ENCODE data around the gene LIN54. TPM values are rescaled to one million over a fixed set of nuclear protein-coding genes. Genes with fewer than 3 reads are reported as not detected.
"Not testable (repeated sequence)": the region's sequence is repeated elsewhere in the genome, so short reads cannot be mapped to it uniquely, and the experiment has no call there.

Gene LIN54
- total and polyA plus RNA-seq, 2 donors (not counting 1 experiment from before 2014, with no cell fraction given) = 13.3 to 15.2 TPM

DNA sequence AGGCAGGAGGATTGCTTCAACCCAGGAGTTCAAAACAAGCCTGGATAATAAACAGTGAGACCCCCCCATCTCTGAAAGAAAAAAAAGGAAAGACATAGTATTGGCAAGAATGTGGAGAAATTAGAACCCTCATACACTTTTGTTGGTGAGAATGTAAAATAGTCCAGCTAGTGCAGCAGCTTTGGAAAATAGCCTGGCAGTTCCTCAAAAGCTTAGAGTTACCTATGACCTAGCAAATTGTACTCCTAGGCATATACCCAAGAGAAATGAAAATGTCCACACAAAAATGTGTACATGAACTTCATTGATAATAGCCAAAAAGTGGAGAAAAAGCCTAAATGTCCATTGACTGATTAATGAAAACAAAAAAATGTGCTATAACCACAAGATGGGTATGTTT is 88.8 kb downstream of the LIN54 start:
- Histone ChIP-seq H2AFZ (ENCODE audit: low read length) (no peak overlapping the region), H4K20me1 (ENCODE audit: control insufficient read depth, extremely low read depth, insufficient read depth, low read length) (no peaks in the 10 kb centered on the region), H3K27ac (ENCODE audit: insufficient read depth, low read length) (no peak overlapping the region), H3K79me2 (ENCODE audit: control insufficient read depth, insufficient read depth, low read length) (no peaks in the 10 kb centered on the region), H3K27me3 (ENCODE audit: control insufficient read depth, insufficient read depth, low read length) (no peaks in the 10 kb centered on the region), H3K36me3 (ENCODE audit: control insufficient read depth, insufficient read depth, low read length) (no peaks in the 10 kb centered on the region), H3K4me1 (ENCODE audit: control insufficient read depth, extremely low read depth, insufficient read depth, low read length) (no peaks in the 10 kb centered on the region), H3K9ac (ENCODE audit: insufficient read depth, low read length) (no peak overlapping the region), H3K4me3 (replicated peaks in 1 of 4; ENCODE audit: control extremely low read depth in 1 of 4, insufficient read depth in 1 of 4, low read depth in 3 of 4, low read length in 4 of 4) (no peak overlapping the region), H3K4me2 (ENCODE audit: extremely low read depth, insufficient read depth, low read length) (no peak overlapping the region), H3K9me3 (ENCODE audit: control insufficient read depth, insufficient read depth, low read depth, low read length) (no peaks in the 10 kb centered on the region)
- DNase-seq (ENCODE audit: low read depth in 2 of 2) = no peak
- TF ChIP-seq EZH2 (IDR thresholded peaks at IDR 0.05; ENCODE audit: low read length, missing control alignments) = no peak
- TF ChIP-seq, protein P1, sequence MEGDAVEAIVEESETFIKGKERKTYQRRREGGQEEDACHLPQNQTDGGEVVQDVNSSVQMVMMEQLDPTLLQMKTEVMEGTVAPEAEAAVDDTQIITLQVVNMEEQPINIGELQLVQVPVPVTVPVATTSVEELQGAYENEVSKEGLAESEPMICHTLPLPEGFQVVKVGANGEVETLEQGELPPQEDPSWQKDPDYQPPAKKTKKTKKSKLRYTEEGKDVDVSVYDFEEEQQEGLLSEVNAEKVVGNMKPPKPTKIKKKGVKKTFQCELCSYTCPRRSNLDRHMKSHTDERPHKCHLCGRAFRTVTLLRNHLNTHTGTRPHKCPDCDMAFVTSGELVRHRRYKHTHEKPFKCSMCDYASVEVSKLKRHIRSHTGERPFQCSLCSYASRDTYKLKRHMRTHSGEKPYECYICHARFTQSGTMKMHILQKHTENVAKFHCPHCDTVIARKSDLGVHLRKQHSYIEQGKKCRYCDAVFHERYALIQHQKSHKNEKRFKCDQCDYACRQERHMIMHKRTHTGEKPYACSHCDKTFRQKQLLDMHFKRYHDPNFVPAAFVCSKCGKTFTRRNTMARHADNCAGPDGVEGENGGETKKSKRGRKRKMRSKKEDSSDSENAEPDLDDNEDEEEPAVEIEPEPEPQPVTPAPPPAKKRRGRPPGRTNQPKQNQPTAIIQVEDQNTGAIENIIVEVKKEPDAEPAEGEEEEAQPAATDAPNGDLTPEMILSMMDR (conservative IDR thresholded peaks at IDR 0.05 in 1 of 2, IDR thresholded peaks at IDR 0.05 in 1 of 2; ENCODE audit: low read depth in 1 of 2, low read length in 2 of 2) = no peak

DNA sequence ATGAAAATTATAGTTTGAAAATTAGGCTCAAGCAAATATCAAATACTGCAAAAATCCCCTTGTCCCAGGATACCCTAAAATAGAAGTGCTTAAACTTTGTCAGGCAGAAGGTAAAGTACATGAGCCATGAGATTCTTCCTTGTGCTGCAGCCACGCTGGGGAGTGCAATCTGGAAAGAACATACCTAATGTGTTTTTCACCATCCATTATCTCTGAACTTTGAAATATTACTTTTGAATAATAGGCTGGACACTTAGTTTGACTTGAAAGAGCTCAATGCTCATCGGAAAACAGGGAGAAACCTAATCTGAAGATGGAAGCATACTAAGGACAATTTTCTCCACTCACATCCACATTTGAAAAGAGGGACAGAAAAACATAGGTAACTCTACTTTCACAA is 91.2 kb downstream of the LIN54 start:
- no peak for DNase-seq (ENCODE audit: low read depth in 2 of 2)
- Histone ChIP-seq H3K79me2 (ENCODE audit: control insufficient read depth, insufficient read depth, low read length) (no peaks in the 10 kb centered on the region), H3K27me3 (ENCODE audit: control insufficient read depth, insufficient read depth, low read length) (no peaks in the 10 kb centered on the region), H3K36me3 (ENCODE audit: control insufficient read depth, insufficient read depth, low read length) (no peaks in the 10 kb centered on the region), H3K9me3 (ENCODE audit: control insufficient read depth, insufficient read depth, low read depth, low read length) (no peaks in the 10 kb centered on the region), H2AFZ (ENCODE audit: low read length) (no peak overlapping the region), H3K4me3 (replicated peaks in 1 of 4; ENCODE audit: control extremely low read depth in 1 of 4, insufficient read depth in 1 of 4, low read depth in 3 of 4, low read length in 4 of 4) (no peak overlapping the region), H3K4me2 (ENCODE audit: extremely low read depth, insufficient read depth, low read length) (no peak overlapping the region), H4K20me1 (ENCODE audit: control insufficient read depth, extremely low read depth, insufficient read depth, low read length) (no peaks in the 10 kb centered on the region), H3K27ac (ENCODE audit: insufficient read depth, low read length) (no peak overlapping the region), H3K9ac (ENCODE audit: insufficient read depth, low read length) (no peak overlapping the region), H3K4me1 (ENCODE audit: control insufficient read depth, extremely low read depth, insufficient read depth, low read length) (no peaks in the 10 kb centered on the region)
- TF ChIP-seq, protein P1 (conservative IDR thresholded peaks at IDR 0.05 in 1 of 2, IDR thresholded peaks at IDR 0.05 in 1 of 2; ENCODE audit: low read depth in 1 of 2, low read length in 2 of 2) = no peak
- no peak for TF ChIP-seq EZH2 (IDR thresholded peaks at IDR 0.05; ENCODE audit: low read length, missing control alignments)

DNA sequence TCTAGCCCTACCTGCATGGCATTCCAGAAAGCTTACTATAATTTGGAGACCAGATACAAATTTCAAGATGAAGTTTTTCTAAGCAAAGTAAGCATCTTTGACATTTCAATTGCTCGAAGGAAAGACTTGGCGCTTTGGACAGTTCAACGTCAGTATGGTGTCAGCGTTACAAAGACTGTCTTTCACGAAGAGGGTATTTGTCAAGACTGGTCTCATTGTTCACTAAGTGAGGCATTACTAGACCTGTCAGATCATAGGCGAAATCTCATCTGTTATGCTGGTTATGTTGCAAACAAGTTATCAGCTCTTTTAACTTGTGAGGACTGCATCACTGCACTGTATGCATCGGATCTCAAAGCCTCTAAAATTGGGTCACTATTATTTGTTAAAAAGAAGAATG is 92.5 kb downstream of the LIN54 start:
- DNase-seq (ENCODE audit: low read depth in 2 of 2) = no peak
- no peak overlapping the region for H2AFZ ChIP-seq (ENCODE audit: low read length)
- no peaks in the 10 kb centered on the region for H3K4me1 ChIP-seq (ENCODE audit: control insufficient read depth, extremely low read depth, insufficient read depth, low read length)
- H3K9ac ChIP-seq (ENCODE audit: insufficient read depth, low read length) = no peak overlapping the region
- no peak overlapping the region for H3K4me3 ChIP-seq (replicated peaks in 1 of 4; ENCODE audit: control extremely low read depth in 1 of 4, insufficient read depth in 1 of 4, low read depth in 3 of 4, low read length in 4 of 4)
- no peak overlapping the region for H3K27ac ChIP-seq (ENCODE audit: insufficient read depth, low read length)
- H3K79me2 ChIP-seq (ENCODE audit: control insufficient read depth, insufficient read depth, low read length) = no peaks in the 10 kb centered on the region
- no peaks in the 10 kb centered on the region for H3K27me3 ChIP-seq (ENCODE audit: control insufficient read depth, insufficient read depth, low read length)
- no peaks in the 10 kb centered on the region for H3K36me3 ChIP-seq (ENCODE audit: control insufficient read depth, insufficient read depth, low read length)
- no peaks in the 10 kb centered on the region for H3K9me3 ChIP-seq (ENCODE audit: control insufficient read depth, insufficient read depth, low read depth, low read length)
- H3K4me2 ChIP-seq (ENCODE audit: extremely low read depth, insufficient read depth, low read length) = no peak overlapping the region
- no peak for TF ChIP-seq EZH2 (IDR thresholded peaks at IDR 0.05; ENCODE audit: low read length, missing control alignments)
- TF ChIP-seq, protein P1 (conservative IDR thresholded peaks at IDR 0.05 in 1 of 2, IDR thresholded peaks at IDR 0.05 in 1 of 2; ENCODE audit: low read depth in 1 of 2, low read length in 2 of 2) = no peak
- no peaks in the 10 kb centered on the region for H4K20me1 ChIP-seq (ENCODE audit: control insufficient read depth, extremely low read depth, insufficient read depth, low read length)

DNA sequence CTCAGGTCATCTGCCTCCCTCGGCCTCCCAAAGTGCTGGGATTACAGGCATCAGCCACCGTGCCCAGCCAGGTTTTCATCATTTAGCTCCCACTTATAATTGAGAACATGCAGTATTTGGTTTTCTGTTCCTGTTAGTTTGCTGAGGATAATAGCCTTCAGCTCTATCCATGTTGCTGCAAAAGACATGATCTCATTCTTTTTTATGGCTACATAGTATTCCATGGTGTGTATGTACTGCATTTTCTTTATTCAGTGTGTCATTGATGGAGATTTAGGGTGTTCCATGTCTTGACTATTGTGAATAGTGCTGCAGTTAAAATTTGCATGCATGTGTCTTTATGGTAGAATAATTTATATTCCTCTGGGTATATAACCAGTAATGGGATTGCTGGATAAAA is 96.7 kb downstream of the LIN54 start:
- not testable (repeated sequence) for H3K4me2 ChIP-seq (ENCODE audit: extremely low read depth, insufficient read depth, low read length); H3K79me2 ChIP-seq (ENCODE audit: control insufficient read depth, insufficient read depth, low read length); H3K9me3 ChIP-seq (ENCODE audit: control insufficient read depth, insufficient read depth, low read depth, low read length); H3K9ac ChIP-seq (ENCODE audit: insufficient read depth, low read length); H3K36me3 ChIP-seq (ENCODE audit: control insufficient read depth, insufficient read depth, low read length); H3K4me3 ChIP-seq (replicated peaks in 1 of 4; ENCODE audit: control extremely low read depth in 1 of 4, insufficient read depth in 1 of 4, low read depth in 3 of 4, low read length in 4 of 4); H2AFZ ChIP-seq (ENCODE audit: low read length); H3K4me1 ChIP-seq (ENCODE audit: control insufficient read depth, extremely low read depth, insufficient read depth, low read length); H3K27ac ChIP-seq (ENCODE audit: insufficient read depth, low read length); H4K20me1 ChIP-seq (ENCODE audit: control insufficient read depth, extremely low read depth, insufficient read depth, low read length); DNase-seq (ENCODE audit: low read depth in 2 of 2); H3K27me3 ChIP-seq (ENCODE audit: control insufficient read depth, insufficient read depth, low read length)

Measured in fibroblast of lung (primary cell).